Subcutaneous adipose tissue (tissue), 4 donors: Measurements from ENCODE around the gene DSG4. TPM values are rescaled to one million over a fixed set of nuclear protein-coding genes. Genes with fewer than 3 reads are reported as not detected.

ENCODE experiments used
- total RNA-seq, 4 donors: library from RNA; depleted of rRNA; stranded (reverse); fragments of >200 nt; gene quantifications; one replicate each; pipeline ENCODE4 v1.1.0, GENCODE V29; 2016
- TF ChIP-seq, protein P1 (sequence below): fragments of 450-650 bp; IDR thresholded peaks from one replicate; pipeline ENCODE4 v1.5.1; 2016; ENCODE audit warnings: low read depth, mild to moderate bottlenecking, control low read depth, antibody characterized with exemption, moderate library complexity

Gene DSG4
- total RNA-seq, 4 donors from 2014 or later: not detected

DNA sequence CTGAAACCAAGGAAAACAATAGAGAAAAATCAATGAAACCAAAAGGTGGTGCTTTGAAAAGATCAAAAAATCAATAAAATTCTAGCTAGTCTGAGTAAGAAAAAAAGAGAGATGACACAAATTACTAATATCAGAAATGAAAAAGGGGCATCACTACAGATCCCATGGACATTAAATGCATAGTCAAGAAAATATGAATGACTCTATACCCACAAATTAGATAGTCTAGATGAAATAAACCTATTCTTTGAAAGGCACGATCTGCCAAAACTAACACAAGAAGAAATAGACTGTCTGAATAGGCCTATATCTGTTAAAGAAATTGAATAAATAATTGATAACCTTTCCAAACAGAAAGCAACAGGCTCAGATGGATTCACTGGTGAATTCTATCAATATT, 55.7 kb downstream of the DSG4 start:
- TF ChIP-seq, protein P1, sequence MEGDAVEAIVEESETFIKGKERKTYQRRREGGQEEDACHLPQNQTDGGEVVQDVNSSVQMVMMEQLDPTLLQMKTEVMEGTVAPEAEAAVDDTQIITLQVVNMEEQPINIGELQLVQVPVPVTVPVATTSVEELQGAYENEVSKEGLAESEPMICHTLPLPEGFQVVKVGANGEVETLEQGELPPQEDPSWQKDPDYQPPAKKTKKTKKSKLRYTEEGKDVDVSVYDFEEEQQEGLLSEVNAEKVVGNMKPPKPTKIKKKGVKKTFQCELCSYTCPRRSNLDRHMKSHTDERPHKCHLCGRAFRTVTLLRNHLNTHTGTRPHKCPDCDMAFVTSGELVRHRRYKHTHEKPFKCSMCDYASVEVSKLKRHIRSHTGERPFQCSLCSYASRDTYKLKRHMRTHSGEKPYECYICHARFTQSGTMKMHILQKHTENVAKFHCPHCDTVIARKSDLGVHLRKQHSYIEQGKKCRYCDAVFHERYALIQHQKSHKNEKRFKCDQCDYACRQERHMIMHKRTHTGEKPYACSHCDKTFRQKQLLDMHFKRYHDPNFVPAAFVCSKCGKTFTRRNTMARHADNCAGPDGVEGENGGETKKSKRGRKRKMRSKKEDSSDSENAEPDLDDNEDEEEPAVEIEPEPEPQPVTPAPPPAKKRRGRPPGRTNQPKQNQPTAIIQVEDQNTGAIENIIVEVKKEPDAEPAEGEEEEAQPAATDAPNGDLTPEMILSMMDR: no peak

DNA sequence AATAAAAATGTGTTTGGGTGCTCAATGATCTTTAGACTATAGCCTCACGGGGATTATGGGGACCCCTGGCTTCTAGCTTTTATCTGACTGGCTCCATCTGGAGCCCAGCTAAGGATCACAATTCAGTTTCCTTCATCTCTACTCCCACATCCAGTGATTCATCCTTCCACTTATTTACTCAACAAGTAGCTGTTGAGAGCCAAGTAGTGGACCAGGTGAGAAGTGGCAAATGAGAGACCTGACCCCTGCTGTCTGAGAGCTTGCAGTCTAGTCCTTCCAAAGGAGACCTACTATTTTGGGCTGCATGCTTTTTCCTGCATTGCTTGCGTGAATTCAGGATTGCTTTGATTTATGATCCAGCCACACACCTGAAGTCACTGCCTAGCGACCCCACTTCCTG, 60.2 kb downstream of the DSG4 start:
- TF ChIP-seq, protein P1: no peak

DNA sequence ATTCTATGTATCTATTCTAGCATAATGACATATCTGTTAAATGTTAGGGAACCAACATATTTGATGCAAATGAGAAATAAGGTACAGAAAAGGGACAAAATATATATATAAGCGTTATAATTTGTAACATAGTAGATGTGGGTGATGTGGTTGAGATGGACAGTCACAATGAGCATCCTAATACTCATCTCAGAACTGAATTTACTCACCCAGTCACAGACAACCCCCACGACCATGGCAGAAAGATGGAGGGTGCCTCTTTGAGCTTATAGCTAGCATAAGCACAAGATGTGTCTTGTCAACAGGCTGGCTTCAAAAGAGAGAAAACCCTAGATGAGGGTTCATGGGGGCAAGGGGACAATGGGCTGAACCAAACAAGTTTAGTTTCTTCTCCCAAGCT, 61.8 kb downstream of the DSG4 start:
- TF ChIP-seq, protein P1: no peak

DNA sequence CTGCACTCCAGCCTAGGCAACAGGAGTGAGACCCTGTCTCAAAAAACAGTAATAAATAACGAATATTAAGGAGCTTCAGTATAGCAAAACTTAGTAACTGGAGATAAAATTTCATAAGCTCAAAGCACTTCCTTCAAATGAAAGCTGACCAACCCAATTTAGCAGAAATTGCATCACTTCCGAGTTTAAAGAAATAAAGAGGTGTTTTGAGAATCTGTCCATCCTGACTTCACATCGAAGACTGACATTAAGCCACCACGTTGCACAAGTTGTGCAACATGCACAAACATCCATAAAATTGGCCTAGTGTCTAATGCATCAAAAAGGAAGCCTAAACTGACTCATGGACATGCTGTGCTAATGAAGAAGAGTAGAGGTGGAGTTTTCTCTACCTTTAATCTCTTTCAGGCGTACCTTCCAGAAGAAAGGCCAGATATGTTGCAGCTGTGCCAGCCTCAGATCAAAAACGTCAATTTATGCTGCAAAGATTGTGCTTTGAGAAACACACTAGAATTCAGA, 63.3 kb downstream of the DSG4 start:
- TF ChIP-seq, protein P1: no peak

DNA sequence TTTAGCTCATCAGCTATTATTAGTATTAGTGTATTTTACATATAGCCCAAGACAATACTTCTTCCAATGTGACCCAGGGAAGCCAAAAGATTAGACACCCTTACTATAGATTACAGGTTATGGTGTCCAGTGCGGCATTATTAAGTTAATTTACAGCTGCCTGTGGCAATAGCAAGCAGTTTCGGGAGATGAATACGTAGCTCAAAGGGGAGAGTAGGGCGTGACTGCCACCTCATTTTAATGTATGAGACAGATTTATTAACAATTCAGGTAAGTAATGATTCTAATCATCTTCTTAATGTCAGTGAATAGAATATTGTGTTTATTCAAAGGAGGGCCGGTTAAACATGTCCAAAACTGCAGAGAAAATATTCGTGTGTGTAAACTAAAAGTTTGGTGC, 64.2 kb downstream of the DSG4 start:
- TF ChIP-seq, protein P1: no peak

DNA sequence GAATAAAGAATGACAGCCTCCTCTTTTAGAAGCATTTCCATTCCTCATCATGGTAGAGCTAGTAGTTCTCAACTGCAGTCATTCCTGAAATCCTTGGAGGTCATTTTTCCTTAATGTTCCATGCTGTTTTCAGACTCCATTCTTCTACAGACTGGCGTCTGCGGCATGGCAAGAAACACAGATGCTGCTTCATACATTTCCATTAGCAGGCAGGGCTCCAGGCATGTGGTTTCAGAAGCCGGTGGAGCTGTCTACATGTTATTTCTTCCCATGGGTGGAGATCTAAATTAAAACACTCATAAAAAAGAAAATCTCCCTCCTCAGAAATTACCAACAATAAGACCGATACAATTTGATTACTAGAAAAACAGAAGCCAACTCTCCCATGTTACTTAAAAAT, 64.9 kb downstream of the DSG4 start:
- TF ChIP-seq, protein P1: no peak

DNA sequence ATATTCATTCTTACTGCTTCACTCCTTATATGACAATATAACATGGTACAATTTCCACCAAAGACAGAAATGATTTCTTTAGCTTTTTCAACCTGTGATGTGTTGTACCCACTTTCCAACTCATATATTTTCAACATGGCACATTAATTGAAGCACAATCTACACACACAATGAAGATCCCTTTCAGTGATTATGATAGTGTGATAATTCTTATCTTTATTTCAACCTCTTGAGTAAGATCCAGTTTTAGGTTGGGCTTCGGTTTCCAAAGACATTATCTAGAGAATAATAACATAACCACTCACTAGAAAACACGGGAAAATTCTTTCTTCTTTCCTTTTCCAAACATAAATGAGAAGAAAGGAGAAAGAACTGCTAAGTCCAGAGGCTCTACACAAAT, 67.6 kb downstream of the DSG4 start:
- TF ChIP-seq, protein P1: no peak
